Kidney epithelial cell (primary cell): ENCODE data around the gene GPBP1. TPM values are rescaled to one million over a fixed set of nuclear protein-coding genes. Genes with fewer than 3 reads are reported as not detected.
"Not testable (repeated sequence)": the region's sequence is repeated elsewhere in the genome, so short reads cannot be mapped to it uniquely, and the experiment has no call there.

ENCODE experiments used
- DNase-seq: peaks from one replicate; pipeline ENCODE4 v3.0.0-alpha.2; 2010; ENCODE audit warnings: low read depth
- H3K27me3 ChIP-seq: 2 replicates; pipeline ENCODE4 v1.6.0; 2011; ENCODE audit warnings: low read length; ENCODE audit not compliant: control insufficient read depth, insufficient read depth
- H3K36me3 ChIP-seq: 2 replicates; pipeline ENCODE4 v1.5.1; 2011; ENCODE audit warnings: low read length; ENCODE audit not compliant: control insufficient read depth, insufficient read depth
- H3K4me3 ChIP-seq: 2 replicates; pipeline ENCODE4 v1.5.1; 2011; ENCODE audit warnings: low read depth, mild to moderate bottlenecking, control low read depth, low read length
- total RNA-seq: library from RNA; depleted of rRNA; stranded (reverse); fragments of >200 nt; gene quantifications from 2 replicates; pipeline ENCODE4 v1.2.3, GENCODE V29; 2015
- TF ChIP-seq, protein P1 (sequence below): IDR thresholded peaks from 2 replicates; pipeline ENCODE4 v1.5.1; 2011; ENCODE audit warnings: mild to moderate bottlenecking, moderate library complexity, low read length, control low read depth, inconsistent platforms; ENCODE audit not compliant: insufficient read depth, poor library complexity, severe bottlenecking

The GPBP1 gene
- total RNA-seq, 1 donor from 2014 or later = 45.9 TPM

DNA sequence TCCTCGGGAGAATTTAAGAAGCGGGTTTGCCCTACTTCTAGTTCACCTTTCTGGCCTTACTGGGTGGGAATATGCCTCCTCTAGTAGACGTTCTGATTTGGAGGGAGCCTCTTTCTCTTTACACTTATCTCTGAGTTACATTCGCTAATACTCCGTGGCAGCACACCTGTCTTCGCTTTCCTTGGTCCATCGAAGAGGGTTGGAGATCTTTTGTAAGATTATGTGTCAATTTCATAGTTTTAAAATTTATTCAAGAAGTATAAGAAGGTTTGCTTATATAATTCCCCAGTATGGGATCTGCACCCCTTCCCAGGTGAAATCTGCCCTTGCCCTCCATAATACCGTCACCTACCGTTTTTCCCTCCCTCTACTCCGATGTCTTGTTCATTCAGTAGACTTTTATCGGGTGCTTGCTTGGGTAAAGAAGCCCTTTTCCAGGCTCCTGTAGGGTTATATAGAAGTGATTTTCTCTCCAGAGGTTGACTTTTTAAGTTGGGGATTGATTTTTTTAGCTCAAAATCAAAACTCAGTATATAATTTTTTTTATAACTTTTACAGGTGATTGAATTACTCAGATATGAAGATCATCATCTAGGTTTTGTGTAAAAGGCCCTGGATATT is 1.1 kb downstream of the GPBP1 start:
- Histone ChIP-seq H3K4me3 (peak overlapping the region; percentile 94), H3K27me3 (no peaks in the 10 kb centered on the region), H3K36me3 (no peaks in the 10 kb centered on the region)
- TF ChIP-seq, protein P1, sequence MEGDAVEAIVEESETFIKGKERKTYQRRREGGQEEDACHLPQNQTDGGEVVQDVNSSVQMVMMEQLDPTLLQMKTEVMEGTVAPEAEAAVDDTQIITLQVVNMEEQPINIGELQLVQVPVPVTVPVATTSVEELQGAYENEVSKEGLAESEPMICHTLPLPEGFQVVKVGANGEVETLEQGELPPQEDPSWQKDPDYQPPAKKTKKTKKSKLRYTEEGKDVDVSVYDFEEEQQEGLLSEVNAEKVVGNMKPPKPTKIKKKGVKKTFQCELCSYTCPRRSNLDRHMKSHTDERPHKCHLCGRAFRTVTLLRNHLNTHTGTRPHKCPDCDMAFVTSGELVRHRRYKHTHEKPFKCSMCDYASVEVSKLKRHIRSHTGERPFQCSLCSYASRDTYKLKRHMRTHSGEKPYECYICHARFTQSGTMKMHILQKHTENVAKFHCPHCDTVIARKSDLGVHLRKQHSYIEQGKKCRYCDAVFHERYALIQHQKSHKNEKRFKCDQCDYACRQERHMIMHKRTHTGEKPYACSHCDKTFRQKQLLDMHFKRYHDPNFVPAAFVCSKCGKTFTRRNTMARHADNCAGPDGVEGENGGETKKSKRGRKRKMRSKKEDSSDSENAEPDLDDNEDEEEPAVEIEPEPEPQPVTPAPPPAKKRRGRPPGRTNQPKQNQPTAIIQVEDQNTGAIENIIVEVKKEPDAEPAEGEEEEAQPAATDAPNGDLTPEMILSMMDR = no peak
- no peak for DNase-seq

DNA sequence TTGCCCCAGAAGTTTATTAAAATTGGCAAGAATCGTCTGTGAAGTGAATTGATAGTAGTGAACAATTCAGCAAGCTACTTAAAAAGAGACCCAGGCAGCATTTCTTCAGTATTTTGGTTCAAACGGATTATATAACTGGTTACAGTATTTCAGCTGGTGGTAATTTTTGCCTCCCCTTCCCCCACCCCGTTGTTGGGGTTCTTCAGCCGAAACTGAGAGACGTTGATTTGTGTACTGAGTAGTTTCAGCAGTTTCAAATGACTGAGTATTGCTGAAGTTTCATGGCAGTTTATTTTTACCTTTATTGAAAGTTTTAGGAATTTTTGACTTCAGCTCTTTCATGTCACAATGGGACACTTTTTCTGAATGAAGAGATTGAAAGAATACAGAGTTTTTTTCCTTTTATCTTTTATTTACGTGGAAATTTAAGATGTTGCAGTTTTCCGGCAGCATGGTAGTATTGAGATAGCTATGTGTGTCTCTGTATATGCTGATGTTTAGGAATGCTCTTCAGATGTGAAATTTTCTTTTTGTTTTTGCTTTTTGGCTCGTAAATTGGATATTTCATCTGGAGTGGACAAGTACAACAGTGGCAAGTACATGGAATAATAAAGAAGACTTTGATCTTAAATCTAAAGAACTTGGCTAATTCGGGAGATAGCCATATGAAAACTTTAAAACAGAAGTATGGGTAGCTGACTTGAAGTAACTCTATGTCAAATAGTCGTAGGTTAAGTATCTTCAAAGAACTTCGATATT is 1.9 kb downstream of the GPBP1 start:
- no peaks in the 10 kb centered on the region for H3K27me3 ChIP-seq
- H3K4me3 ChIP-seq = peak overlapping the region; percentile 94
- DNase-seq = no peak
- no peaks in the 10 kb centered on the region for H3K36me3 ChIP-seq
- TF ChIP-seq, protein P1 = no peak

DNA sequence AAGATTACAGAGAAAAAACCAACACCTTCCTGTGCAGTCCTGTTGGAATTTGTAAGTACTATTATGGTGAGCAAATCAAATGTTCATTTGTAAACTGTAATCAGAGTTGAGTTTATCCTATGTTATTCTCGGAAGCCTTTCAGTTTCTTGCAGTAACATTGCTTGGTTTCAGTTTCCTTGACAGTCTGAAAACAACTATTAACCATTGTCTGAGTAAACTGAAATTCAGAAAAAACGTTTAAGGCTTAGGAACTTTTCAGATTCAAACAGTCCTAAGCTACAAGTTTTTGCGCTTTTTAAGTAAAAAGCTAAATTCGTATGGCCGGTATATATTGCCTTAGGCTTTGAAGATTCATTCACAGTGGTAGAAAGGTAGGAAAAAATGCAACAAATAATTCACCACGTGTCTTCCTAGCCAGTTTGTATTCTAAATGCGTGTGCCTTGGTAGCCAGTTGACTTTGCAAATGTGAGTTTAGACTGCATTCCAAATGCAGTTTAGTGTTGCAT is 2.5 kb downstream of the GPBP1 start:
- TF ChIP-seq, protein P1 = no peak
- Histone ChIP-seq H3K4me3 (peak overlapping the region; percentile 94), H3K27me3 (no peaks in the 10 kb centered on the region), H3K36me3 (no peaks in the 10 kb centered on the region)
- peak; percentile 28 for DNase-seq

DNA sequence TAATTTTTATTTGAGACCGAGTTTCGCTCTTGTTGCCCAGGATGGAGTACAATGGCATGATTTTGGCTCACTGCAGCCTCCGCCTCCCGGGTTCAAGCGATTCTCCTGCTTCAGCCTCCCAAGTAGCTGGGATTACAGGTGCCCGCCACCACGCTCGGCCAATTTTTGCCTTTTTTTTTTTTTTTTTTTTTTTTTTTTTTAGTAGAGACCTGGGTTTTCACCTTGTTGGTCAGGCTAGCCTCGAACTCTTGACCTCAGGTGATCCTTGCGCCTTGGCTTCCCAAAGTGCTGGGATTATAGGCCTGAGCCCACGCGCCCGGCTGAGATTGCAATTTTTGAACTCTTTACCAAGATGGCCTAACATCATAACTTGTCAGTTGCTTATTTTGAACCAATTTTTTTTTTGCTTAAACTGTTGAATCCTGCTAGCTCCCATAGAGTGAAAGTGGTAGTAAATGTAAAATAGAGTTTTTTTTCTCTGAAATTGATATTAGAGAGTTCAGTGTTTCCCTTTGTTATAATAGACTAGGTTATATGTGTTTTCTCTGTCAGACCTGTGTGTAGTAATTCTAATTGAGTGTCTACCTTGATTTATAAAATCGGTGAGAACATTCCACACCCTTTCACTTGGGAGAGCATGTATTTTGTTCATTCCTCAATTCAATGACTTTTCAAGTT is 3.8 kb downstream of the GPBP1 start:
- DNase-seq = no peak
- Histone ChIP-seq H3K36me3 (no peaks in the 10 kb centered on the region), H3K27me3 (no peaks in the 10 kb centered on the region), H3K4me3 (peak overlapping the region; percentile 26)
- TF ChIP-seq, protein P1 = no peak

DNA sequence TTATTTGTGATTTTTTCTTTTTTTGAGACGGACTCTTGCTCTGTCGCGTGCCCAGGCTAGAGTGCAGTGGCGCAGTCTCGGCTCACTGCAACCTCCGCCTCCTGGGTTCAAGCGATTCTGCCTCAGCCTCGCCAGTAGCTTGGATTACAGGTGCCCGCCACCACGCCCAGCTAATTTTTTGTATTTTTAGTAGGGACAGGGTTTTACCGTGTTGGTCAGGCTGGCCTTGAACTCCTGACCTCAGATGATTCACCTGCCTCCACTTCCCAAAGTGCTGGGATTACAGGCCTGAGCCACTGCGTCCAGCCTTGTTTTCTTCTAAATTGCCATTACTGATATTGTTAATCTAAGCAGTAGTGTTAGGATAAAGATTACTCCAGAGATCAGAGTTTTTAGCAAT is 4.4 kb downstream of the GPBP1 start:
- not testable (repeated sequence) for DNase-seq, H3K27me3 ChIP-seq, H3K36me3 ChIP-seq
- H3K4me3 ChIP-seq = peak overlapping the region; percentile 26
